Stomach (tissue), 4 donors: Measurements from ENCODE around the gene ACTL10.

Source experiments
- CTCF ChIP-seq, 7 experiments: fragments of 450-650 bp in 4 of 7; fragments of 200-600 bp in 3 of 7; sonication (generic) in 3 of 7; IDR thresholded peaks; one replicate each; pipeline ENCODE4 v1.5.1; 2016 to 2019; ENCODE audit warnings: antibody characterized with exemption in 7 of 7, control low read depth in 2 of 7, mild to moderate bottlenecking in 1 of 7
- EP300 ChIP-seq: sonication (generic); formaldehyde crosslinking; IDR thresholded peaks from one replicate; pipeline ENCODE4 v1.6.1; 2017; ENCODE audit warnings: antibody characterized with exemption
- POLR2AphosphoS5 ChIP-seq, 3 donors: sonication (generic); formaldehyde crosslinking; IDR thresholded peaks; one replicate each; pipeline ENCODE4 v1.6.1; 2016; ENCODE audit warnings: antibody characterized with exemption in 3 of 3

GRCh38 chr20:33696448-33696847 is 29.7 kb downstream of the ACTL10 start:
- TF ChIP-seq CTCF (IDR thresholded peaks at IDR 0.05) (no peak), EP300 (no peak), POLR2AphosphoS5 (IDR thresholded peaks at IDR 0.05) (no peak)
